Measurements from ENCODE around the gene ACAP2.
"Not testable (repeated sequence)": the region's sequence is repeated elsewhere in the genome, so short reads cannot be mapped to it uniquely, and the experiment has no call there.

ACAP2 gene

GRCh38 chr3:195241592-195242355, 201.0 kb downstream of the ACAP2 start:
- DNase-seq (ENCODE audit: low read depth), result no peak

GRCh38 chr3:195240939-195241338, 201.9 kb downstream of the ACAP2 start:
- DNase-seq (ENCODE audit: low read depth), result no peak

- DNase-seq (ENCODE audit: low read depth), result no peak
Measured at GRCh38 chr3:195240171-195240701, 202.6 kb downstream of the ACAP2 start.

DNA sequence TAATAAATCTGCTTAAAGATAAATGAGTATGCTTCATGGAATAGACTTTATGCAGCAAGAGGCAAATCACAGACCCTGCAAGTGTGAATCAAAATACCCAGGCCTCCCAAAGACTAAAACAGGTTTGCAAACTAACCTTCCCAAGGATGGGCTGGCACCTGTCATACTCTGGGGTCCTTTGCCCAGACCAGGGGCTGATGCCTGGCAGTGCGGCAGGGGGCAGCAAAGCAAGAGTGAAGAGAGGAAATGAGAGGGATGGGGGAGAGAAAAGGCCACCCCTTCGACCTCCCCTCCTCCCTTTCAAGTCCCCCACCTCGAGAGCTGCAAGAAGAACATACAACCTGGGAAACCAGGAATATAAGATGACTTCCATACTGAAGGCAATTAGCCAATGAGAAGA, 203.7 kb downstream of the ACAP2 start:
- DNase-seq (ENCODE audit: low read depth), result no peak

- DNase-seq (ENCODE audit: low read depth), result no peak
Measured at GRCh38 chr3:195238586-195239118, 204.2 kb downstream of the ACAP2 start.

DNA sequence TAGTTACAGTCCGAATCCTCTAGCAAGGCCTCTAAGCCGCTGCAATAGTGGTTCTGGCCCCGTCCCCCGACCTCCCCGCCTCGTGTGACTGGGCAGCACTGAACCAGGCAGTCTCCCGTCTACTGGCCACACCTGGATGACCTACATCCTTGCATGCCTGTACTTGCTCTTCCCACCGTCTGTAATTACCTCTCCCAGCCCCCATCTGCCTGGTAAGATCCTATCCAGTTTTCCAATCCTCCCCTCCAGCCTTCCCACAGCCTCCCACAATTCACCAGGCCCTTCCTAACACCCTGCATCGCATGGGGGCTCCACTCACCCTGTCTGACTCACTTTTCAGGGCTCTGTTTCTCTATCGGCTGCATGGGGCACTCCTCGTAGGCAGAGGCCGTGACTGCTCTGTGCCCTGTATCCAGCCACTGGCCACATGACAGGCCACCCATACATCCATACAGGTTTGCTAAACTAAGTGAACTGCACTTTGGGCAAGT, 204.7 kb downstream of the ACAP2 start:
- no peak for DNase-seq (ENCODE audit: low read depth)

DNA sequence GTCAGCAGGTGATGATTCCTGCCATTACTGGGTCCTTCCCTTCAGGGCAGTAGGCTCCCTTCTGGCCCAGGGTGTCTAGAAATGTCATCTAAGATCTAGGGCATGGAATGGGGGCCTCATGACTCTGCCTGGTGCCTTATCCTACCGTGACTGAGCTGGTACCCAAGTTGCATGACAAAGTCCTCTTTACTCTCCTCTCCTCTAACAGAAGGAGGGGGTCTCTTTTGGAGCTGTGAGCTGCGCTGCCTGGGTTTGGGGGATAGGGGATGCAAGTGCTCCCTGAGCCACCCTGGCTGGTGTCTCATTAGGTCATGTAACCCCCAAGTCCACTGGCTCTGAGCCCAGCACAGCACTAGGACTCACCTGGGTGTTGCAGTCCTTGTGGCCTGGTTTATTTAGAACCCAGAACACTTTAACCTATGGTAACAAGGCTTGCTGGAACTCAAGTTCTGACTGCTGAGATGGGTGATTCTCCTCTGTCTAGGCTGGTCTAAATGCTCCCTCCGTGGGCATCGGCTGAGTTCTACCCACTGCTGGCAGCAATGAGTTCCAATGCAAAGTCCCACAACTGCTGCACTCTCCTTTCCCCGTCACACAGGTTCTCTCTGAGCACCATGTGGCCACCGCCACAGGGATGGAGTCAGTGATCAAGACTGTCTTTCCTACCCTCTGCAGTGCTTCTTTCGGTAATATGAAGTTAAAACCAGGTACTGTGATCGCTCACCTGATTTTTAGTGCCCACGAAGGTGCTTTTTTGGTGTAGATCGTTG, 205.8 kb downstream of the ACAP2 start:
- DNase-seq (ENCODE audit: low read depth), result no peak

DNA sequence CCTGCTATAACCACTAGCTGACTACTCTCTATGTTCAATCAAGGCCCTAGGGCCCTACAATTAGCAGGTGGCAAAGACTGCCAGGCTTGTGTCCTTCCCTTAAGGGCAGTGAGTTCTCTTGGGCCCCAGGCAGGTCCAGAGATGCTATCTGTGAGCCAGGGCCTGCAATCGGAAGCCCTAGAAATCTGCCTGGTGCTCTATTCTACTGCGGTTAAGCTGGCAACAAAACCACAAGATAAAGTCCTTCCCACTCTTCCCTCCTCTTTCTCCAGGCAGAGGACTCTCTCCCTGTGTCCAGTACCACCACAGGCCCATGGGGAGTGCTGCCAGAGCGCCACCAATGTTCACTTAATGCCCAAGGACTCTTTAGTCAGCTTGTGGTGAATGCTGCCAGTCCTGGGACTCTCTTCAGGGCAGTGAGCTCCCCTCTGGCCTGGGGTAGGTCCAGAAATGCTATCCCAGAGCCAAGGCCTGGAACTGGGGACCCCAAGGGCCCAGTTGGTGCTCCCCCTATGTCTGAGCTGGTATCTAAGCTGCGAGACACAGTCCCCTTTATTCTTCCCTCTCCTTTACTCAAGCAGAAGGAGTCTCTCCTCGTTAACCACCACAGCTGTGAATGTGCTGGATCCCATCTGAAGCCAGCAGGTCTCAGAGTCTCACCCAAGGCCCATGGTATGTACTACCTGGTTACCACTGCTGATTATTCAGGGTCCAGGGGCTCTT, 206.6 kb downstream of the ACAP2 start:
- no peak for DNase-seq (ENCODE audit: low read depth)

DNA sequence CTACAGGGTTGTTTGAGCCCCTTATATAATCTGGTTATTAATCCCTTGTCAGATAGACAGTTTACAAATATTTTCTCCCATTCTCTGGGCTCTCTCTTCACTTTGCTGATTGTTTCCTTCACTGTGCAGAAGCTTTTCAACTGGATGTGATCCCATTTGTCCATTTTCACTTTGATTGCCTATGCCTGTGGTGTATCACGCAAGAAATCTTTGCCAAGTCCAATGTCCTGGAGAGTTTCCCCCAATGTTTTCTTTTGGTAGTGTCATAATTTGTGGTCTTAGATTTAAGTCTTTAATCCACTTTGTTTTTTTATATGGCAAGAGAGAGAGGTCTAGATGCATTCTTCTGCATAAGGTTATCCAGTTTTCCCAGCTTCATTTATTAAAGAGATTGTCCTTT, 212.6 kb downstream of the ACAP2 start:
- DNase-seq (ENCODE audit: low read depth), result no peak

DNA sequence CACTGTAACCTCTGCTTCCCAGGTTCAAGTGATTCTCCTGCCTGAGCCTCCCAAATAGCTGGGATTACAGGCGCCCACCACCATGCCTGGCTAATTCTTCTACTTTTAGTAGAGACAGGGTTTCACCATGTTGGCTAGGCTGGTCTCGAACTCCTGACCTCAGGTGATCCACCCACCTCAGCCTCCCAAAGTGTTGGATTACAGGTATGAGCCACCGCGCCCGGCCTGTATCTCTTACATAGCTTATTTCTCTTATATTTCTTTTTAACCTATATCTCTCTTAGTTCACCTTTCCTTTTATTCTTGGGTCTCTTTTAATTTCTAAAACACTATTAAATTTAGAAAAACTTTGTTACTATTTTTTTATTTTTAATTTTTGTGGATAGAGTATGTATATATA, 213.9 kb downstream of the ACAP2 start:
- not testable (repeated sequence) for DNase-seq (ENCODE audit: low read depth)

DNA sequence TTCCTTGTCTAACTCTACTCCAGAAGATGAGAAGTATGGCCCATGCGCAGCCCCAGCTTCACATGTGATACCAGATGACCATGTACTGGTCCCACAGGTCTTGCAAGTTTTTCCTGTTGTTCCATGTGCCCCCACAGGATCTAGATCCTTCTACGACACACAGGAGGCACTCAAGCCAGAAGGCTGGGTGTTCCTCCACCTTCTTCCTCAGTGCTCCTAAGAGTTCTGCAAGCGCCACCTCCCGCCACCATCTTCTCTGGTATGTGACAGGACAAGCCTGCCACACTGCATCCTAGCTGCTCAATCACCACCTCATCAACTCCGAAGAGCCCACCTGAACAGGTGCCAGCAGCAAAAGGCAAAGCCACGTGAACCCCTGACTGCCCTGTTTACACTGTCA, 214.9 kb downstream of the ACAP2 start:
- DNase-seq (ENCODE audit: low read depth), result no peak

GRCh38 chr3:195226900-195227447, 215.8 kb downstream of the ACAP2 start:
- DNase-seq (ENCODE audit: low read depth), result no peak

GRCh38 chr3:195226445-195226844, 216.4 kb downstream of the ACAP2 start:
- no peak for DNase-seq (ENCODE audit: low read depth)

DNA sequence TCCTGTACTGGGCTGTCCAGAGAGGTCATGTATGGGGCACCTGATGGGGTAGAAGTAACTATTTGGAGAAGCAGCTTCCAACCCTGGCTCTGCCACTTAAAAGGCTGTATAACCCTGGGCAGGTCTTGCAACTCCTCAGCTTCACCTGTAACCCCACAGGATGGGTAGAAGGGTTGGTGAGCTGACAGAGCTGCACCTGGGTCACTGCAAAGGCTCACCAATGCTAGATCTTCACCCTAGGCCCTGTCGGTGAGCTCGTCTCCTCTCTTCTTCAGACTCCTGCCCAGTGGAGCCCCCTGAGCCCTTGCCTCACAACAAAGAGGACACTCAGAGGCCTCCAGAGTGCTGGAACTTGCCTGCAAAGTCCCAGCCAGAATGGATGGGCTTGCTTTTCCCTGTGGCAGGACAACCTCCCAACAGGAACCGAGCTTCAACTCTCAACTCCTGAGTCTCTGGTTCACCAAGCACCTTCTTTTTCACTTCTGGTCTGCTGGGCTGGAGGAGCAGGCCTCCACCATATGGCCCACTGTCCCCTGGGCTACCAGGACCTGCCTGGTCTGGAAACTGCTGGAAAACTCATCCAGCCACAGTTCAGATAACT, 217.7 kb downstream of the ACAP2 start:
- DNase-seq (ENCODE audit: low read depth), result no peak

Data from GM04504 (cell line).